Skeletal muscle tissue (tissue), 4 donors: ENCODE results near the gene STK26. TPM values are rescaled to one million over a fixed set of nuclear protein-coding genes. Genes with fewer than 3 reads are reported as not detected.

Experiments
- H3K27ac ChIP-seq: one replicate; pipeline ENCODE4 v1.7.0; 2013; ENCODE audit warnings: mild to moderate bottlenecking, low read depth, low read length, inconsistent platforms
- H3K27me3 ChIP-seq, 3 donors: one replicate each; pipeline ENCODE4 v1.7.0; 2013; ENCODE audit warnings: low read length in 3 of 3; ENCODE audit not compliant: control insufficient read depth in 3 of 3, insufficient read depth in 3 of 3
- H3K36me3 ChIP-seq, 3 donors: one replicate each; pipeline ENCODE4 v1.7.0; 2013; ENCODE audit warnings: low read length in 3 of 3; ENCODE audit not compliant: control insufficient read depth in 3 of 3, insufficient read depth in 3 of 3
- H3K4me1 ChIP-seq, 3 donors: one replicate each; pipeline ENCODE4 v1.7.0; 2013; ENCODE audit warnings: low read length in 3 of 3, mild to moderate bottlenecking in 3 of 3; ENCODE audit not compliant: control insufficient read depth in 3 of 3, insufficient read depth in 3 of 3
- H3K4me3 ChIP-seq, 3 donors: one replicate each; pipeline ENCODE4 v1.7.0; 2013; ENCODE audit warnings: low read length in 3 of 3
- H3K9ac ChIP-seq, 3 donors: one replicate each; pipeline ENCODE4 v1.7.0; 2013; ENCODE audit warnings: low read length in 3 of 3, mild to moderate bottlenecking in 3 of 3, moderate library complexity in 2 of 3, low read depth in 1 of 3
- H3K9me3 ChIP-seq, 3 donors: one replicate each; pipeline ENCODE4 v1.7.0; 2013; ENCODE audit warnings: low read length in 3 of 3; ENCODE audit not compliant: control insufficient read depth in 3 of 3
- total RNA-seq: library from RNA; depleted of rRNA; stranded (reverse); fragments of >200 nt; gene quantifications from one replicate; pipeline ENCODE4 v1.2.3, GENCODE V29; 2014
- donor health status: Osteomylitis.

STK26 gene
- total RNA-seq, 1 donor from 2014 or later, result 24.5 TPM

DNA sequence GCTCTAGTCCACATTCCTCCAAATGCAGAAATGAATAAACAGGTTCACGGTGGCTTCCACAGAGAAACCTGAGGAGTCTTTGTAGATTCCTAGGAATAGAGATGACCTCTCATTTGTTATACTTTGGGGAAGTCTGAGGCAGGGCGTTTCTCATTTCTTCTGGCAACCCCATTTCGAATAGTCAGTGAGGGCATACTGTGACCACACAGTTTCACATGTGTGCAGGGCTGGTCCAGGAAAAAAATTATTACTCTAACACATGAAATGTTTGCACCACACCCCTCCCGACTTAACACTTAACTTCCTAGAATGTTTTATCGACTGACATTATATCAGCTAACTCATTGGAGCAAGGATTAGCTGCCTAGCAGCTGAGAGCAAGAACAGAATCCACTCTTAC lies 92.7 kb downstream of the STK26 start:
- H3K9me3 ChIP-seq, result no peaks in the 10 kb centered on the region
- no peak overlapping the region for H3K4me3 ChIP-seq
- H3K36me3 ChIP-seq, result no peaks in the 10 kb centered on the region
- H3K27me3 ChIP-seq, result no peaks in the 10 kb centered on the region
- no peak overlapping the region for H3K27ac ChIP-seq
- H3K4me1 ChIP-seq, result peaks cover 0 to 2% (median 0%) of the 10 kb centered on the region in 3 donors
- no peak overlapping the region for H3K9ac ChIP-seq

DNA sequence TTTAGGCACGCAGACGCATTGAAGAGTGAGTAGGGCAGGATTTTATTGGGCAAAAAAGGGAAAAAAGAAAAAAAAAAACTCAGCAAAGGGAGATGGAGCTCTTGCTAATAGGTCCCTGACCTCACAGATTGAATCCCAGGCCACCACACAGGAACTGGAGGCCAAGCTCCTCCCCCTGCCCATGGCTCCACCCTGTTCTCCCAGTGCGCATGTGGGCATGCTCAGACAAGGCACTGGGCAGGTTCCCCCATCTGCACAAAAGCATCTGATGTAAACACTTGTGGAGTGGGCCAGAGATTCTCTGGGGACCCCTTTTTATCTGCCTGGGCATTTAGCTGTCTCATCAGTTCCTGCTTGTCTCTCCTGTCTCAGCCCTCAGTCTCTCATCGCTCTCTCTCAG lies 95.3 kb downstream of the STK26 start:
- no peak overlapping the region for H3K4me3 ChIP-seq
- no peaks in the 10 kb centered on the region for H3K27me3 ChIP-seq
- H3K4me1 ChIP-seq, result peaks cover 0 to 2% (median 0%) of the 10 kb centered on the region in 3 donors
- no peak overlapping the region for H3K27ac ChIP-seq
- no peaks in the 10 kb centered on the region for H3K9me3 ChIP-seq
- H3K9ac ChIP-seq, result no peak overlapping the region
- no peaks in the 10 kb centered on the region for H3K36me3 ChIP-seq

DNA sequence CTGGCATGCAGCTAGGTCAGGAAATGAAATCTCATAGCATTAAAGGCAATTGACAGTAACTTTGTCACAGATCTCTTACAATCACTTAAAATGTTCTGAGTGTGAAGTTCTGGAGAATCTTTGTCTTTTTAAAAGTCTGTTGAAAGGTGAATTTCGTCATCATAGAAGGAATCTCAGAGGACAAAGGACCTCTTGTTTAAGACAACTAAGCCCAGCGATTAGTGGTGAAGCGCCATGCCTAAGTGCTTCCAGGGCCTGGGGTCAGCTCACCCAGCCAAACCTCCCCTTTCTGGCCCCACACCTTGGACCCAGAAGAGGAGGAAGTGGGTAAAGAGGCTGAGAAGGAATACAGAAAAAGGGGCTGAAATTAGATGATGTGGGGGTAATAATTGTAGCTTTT lies 96.2 kb downstream of the STK26 start:
- no peak overlapping the region for H3K9ac ChIP-seq
- no peaks in the 10 kb centered on the region for H3K36me3 ChIP-seq
- H3K27ac ChIP-seq, result no peak overlapping the region
- no peaks in the 10 kb centered on the region for H3K9me3 ChIP-seq
- no peak overlapping the region for H3K4me3 ChIP-seq
- peaks cover 0 to 4% (median 0%) of the 10 kb centered on the region in 3 donors for H3K27me3 ChIP-seq
- peaks cover 0 to 2% (median 0%) of the 10 kb centered on the region in 3 donors for H3K4me1 ChIP-seq

DNA sequence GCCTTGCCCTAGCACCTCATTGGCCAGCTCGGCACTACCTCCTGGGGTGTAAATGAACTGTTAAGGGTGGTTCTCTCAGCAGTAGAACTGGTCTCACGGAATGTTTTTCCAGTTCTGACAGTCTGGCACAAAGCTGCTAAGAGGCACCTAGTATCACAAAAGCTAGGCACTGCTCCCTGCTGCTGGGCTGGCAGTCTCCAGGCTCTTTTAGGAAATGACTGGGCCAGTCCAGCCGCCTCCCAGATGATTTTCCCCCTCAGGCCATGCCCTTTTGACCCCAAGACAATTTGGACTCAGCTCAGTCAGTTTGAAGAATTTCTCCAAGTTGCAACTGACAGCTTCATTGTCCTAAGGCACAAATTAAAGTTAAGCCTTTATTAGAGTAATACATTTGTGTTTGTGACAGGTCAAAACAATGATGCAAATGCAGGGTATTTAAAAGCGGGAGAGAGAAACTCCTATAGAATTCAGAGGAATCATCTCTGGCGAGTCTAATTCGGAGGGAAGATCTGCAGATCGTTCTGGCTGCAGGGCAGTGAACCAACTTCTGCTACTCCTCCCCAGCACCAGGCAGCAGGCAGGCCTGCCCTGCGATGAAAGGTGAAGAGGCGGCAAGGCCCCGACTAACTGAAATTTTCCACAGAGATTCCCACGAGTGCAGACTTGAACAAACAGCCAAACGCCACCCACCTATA lies 96.9 kb downstream of the STK26 start:
- Histone ChIP-seq H3K27ac (no peak overlapping the region), H3K9me3 (no peaks in the 10 kb centered on the region), H3K4me3 (no peak overlapping the region), H3K4me1 (no peaks in the 10 kb centered on the region), H3K27me3 (peaks cover 0 to 4% (median 0%) of the 10 kb centered on the region in 3 donors), H3K36me3 (no peaks in the 10 kb centered on the region), H3K9ac (no peak overlapping the region)

DNA sequence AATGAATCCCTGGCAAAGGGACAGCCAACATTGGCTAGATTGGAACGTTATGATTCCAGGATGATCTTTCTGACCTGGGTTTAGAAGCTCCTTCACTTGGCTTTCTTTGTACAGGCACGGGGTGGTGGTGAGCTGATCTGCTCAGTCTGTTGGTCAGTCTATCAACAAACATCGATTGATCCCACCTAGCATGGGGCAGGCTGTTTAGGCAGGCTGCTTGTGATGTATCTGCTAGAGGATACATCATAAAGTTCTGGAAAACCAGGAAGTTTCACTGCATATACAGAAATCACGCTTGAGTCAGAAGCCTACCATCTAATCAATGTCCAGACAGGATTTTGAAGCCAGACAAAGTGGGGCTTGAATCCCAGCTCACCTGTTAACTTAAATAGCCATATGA lies 97.8 kb downstream of the STK26 start:
- no peaks in the 10 kb centered on the region for H3K36me3 ChIP-seq
- no peak overlapping the region for H3K9ac ChIP-seq
- no peaks in the 10 kb centered on the region for H3K9me3 ChIP-seq
- H3K4me3 ChIP-seq, result no peak overlapping the region
- H3K4me1 ChIP-seq, result no peaks in the 10 kb centered on the region
- no peak overlapping the region for H3K27ac ChIP-seq
- peaks cover 0 to 5% (median 0%) of the 10 kb centered on the region in 3 donors for H3K27me3 ChIP-seq

Other genes starting within 250 kb of the STK26 start
- gene FRMD7, start 104.7 kb downstream of the STK26 start, total RNA-seq, result 0.52 TPM
- gene RAP2C, start 196.1 kb downstream of the STK26 start, total RNA-seq, result 29.7 TPM